Gastrocnemius medialis (tissue), 4 donors: ENCODE results near the gene SEPTIN11. TPM values are rescaled to one million over a fixed set of nuclear protein-coding genes. Genes with fewer than 3 reads are reported as not detected.

Experiments
- ATAC-seq, 2 donors: fragments of 150-250 bp; one replicate each; pipeline ENCODE4 v1.9.1; 2016
- DNase-seq, 2 donors: peaks; one replicate each; pipeline ENCODE4 v3.0.0-alpha.2; 2019
- H3K27ac ChIP-seq, 4 donors: fragments of 200-600 bp; sonication (generic); 1 replicate in 1 of 4; 2 replicates in 3 of 4; pipeline ENCODE4 v1.5.1; 2016 to 2018; ENCODE audit warnings: mild to moderate bottlenecking in 2 of 4, moderate library complexity in 1 of 4
- H3K27me3 ChIP-seq, 3 donors: fragments of 200-600 bp; sonication (generic) in 2 of 3; 1 replicate in 1 of 3; 2 replicates in 2 of 3; pipeline versions ENCODE4 v1.5.1 to v1.6.0; 2016 to 2019; ENCODE audit warnings: mild to moderate bottlenecking in 1 of 3, moderate library complexity in 1 of 3
- H3K36me3 ChIP-seq, 2 donors: fragments of 200-600 bp; sonication (generic) in 1 of 2; one replicate each; pipeline ENCODE4 v1.5.1; 2017 to 2018
- H3K4me1 ChIP-seq, 2 donors: fragments of 200-600 bp; sonication (generic) in 1 of 2; one replicate each; pipeline ENCODE4 v1.5.1; 2016 to 2017; ENCODE audit warnings: mild to moderate bottlenecking in 2 of 2
- H3K4me3 ChIP-seq, 4 donors: fragments of 200-600 bp; sonication (generic) in 3 of 4; 1 replicate in 1 of 4; 2 replicates in 3 of 4; pipeline ENCODE4 v1.5.1; 2016 to 2019; ENCODE audit warnings: mild to moderate bottlenecking in 2 of 4
- H3K9me3 ChIP-seq, 3 donors: fragments of 200-600 bp; sonication (generic) in 2 of 3; 1 replicate in 1 of 3; 2 replicates in 2 of 3; pipeline ENCODE4 v1.5.1; 2016 to 2019
- POLR2A ChIP-seq, 2 donors: fragments of 450-650 bp; IDR thresholded peaks; one replicate each; pipeline ENCODE4 v1.6.1; 2017; ENCODE audit warnings: antibody characterized with exemption in 2 of 2, mild to moderate bottlenecking in 2 of 2, moderate library complexity in 2 of 2
- in situ Hi-C, 4 donors: fragments of 200-750 bp; cut with MboI; loops; one replicate each; pipeline versions ENCODE4 v1.15.0 to v1.8.0; 2017; ENCODE audit warnings: low sequenced_read_pairs in 4 of 4
- intact Hi-C: fragments of 100-400 bp; cut with DNase I; formaldehyde crosslinking; loops from one replicate; pipeline ENCODE4 v1.15.1; 2023; ENCODE audit warnings: low total_unique reads
- total RNA-seq, 4 donors: library from RNA; depleted of rRNA; stranded (reverse); fragments of >200 nt; gene quantifications; one replicate each; pipeline versions ENCODE4 v1.1.0 to v1.2.3, GENCODE V29; 2016
- TF ChIP-seq, protein P1 (sequence below), 5 experiments: fragments of 450-650 bp in 3 of 5; fragments of 200-600 bp in 2 of 5; sonication (generic) in 2 of 5; IDR thresholded peaks in 4 of 5; conservative IDR thresholded peaks in 1 of 5; 1 replicate in 4 of 5; 2 replicates in 1 of 5; pipeline ENCODE4 v1.5.1; 2016 to 2019; ENCODE audit warnings: antibody characterized with exemption in 5 of 5, mild to moderate bottlenecking in 3 of 5, moderate library complexity in 3 of 5

SEPTIN11 gene
- total RNA-seq, 4 donors from 2014 or later: 11.3 to 104 (median 47.9) TPM

DNA sequence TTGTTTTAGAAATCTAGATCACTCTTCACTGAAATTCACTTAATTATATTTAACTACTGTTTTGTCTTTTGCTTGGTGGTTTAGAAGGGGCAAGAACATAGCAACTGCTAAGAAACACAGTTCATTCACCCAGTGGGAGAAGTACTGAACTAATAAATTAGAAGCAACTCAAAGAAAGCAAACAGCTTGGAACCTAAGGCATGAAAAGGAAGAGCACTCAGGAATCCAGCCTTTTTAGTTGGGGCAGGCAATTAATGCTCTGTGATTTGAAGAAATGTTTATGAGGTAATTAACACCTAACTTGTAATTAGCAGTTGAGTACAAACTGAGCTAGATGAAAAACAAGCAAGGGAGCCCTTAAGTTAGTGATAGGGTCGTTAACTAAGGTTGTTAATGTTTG lies 22.8 kb downstream of the SEPTIN11 start:
- Histone ChIP-seq H3K9me3 (no peaks in the 10 kb centered on the region), H3K27ac (no peak overlapping the region), H3K4me1 (peaks cover 18 to 19% of the 10 kb centered on the region in 2 donors), H3K27me3 (no peaks in the 10 kb centered on the region), H3K4me3 (no peak overlapping the region), H3K36me3 (no peaks in the 10 kb centered on the region)
- ATAC-seq: no peak
- intact Hi-C loops: no loop called here
- TF ChIP-seq, protein P1, sequence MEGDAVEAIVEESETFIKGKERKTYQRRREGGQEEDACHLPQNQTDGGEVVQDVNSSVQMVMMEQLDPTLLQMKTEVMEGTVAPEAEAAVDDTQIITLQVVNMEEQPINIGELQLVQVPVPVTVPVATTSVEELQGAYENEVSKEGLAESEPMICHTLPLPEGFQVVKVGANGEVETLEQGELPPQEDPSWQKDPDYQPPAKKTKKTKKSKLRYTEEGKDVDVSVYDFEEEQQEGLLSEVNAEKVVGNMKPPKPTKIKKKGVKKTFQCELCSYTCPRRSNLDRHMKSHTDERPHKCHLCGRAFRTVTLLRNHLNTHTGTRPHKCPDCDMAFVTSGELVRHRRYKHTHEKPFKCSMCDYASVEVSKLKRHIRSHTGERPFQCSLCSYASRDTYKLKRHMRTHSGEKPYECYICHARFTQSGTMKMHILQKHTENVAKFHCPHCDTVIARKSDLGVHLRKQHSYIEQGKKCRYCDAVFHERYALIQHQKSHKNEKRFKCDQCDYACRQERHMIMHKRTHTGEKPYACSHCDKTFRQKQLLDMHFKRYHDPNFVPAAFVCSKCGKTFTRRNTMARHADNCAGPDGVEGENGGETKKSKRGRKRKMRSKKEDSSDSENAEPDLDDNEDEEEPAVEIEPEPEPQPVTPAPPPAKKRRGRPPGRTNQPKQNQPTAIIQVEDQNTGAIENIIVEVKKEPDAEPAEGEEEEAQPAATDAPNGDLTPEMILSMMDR (IDR thresholded peaks at IDR 0.05 in 4 of 5, conservative IDR thresholded peaks at IDR 0.05 in 1 of 5): no peak
- no peak for TF ChIP-seq POLR2A (IDR thresholded peaks at IDR 0.05)
- no peak for DNase-seq
- in situ Hi-C loops: loop anchor here in 1 of 4 donors (25.0 kb wide), 1 partner anchor 785 kb away; no protein-coding TSS in a partner anchor

DNA sequence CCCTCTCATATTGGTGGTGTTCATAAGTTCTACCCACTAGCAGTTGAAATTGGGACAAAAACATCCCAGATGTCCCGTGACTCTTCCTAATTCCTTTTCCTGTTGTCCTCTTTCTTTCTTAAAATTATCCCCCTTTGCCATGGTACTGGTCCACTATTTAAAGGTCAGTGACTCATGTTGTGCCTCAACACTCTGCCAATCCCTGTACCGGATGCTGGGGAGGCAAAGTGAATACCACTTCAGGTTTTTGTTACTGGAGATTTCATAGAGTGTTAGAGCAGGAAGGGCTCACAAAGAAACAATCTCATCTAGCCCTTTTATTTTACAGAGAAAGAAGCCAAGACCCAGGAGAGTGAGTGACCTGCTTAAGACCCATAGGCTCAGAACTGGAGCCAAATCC lies 24.6 kb downstream of the SEPTIN11 start:
- no peak overlapping the region for H3K4me3 ChIP-seq
- H3K4me1 ChIP-seq: peaks cover 12 to 18% of the 10 kb centered on the region in 2 donors
- TF ChIP-seq, protein P1 (IDR thresholded peaks at IDR 0.05 in 4 of 5, conservative IDR thresholded peaks at IDR 0.05 in 1 of 5): no peak
- TF ChIP-seq POLR2A (IDR thresholded peaks at IDR 0.05): no peak
- DNase-seq (no peak), ATAC-seq (peak; percentile 98)
- no peaks in the 10 kb centered on the region for H3K9me3 ChIP-seq
- H3K36me3 ChIP-seq: no peaks in the 10 kb centered on the region
- no peaks in the 10 kb centered on the region for H3K27me3 ChIP-seq
- H3K27ac ChIP-seq: peak overlapping the region; percentile 14 to 64 (median 18)
- in situ Hi-C loops (loop anchor here in 1 of 4 donors (25.0 kb wide), 1 partner anchor 787 kb away; no protein-coding TSS in a partner anchor), intact Hi-C loops (loop anchor here (2.0 kb wide), 1 partner anchor 23 kb away; no protein-coding TSS in a partner anchor)

GRCh38 chr4:76977113-76977512 lies 27.6 kb downstream of the SEPTIN11 start:
- in situ Hi-C loops: no loop called here
- no peak for TF ChIP-seq POLR2A (IDR thresholded peaks at IDR 0.05)
- TF ChIP-seq, protein P1 (IDR thresholded peaks at IDR 0.05 in 4 of 5, conservative IDR thresholded peaks at IDR 0.05 in 1 of 5): no peak

DNA sequence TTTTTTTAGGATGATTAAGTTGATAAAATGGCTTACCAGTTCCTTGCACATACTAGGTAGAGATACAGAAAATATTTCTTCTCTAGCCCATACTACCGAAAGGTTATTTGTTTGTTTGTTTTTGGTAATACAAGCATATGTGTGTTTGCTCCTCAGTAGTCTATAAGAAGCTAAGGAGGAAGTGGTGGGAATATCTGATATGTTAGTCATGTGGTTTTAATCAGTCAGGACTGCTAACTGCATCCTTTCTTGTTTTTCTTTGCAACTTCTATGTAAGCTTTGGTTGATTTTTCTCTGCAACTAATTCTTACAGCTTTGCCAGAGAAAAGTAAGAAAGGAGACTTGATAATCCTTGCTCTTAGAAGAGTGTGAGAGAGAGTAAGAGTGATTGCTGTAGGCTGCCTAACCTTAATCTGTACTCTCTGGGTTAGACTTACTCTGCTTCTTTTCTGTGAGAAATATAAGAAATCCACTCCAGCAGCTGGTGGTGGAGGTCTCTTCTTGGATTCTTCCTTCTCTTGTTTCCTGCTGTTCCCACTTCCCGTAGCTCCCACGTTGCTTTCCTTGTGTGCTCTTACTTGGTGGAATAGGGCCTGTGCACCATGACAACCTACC lies 28.3 kb downstream of the SEPTIN11 start:
- in situ Hi-C loops: no loop called here
- H3K27me3 ChIP-seq: no peaks in the 10 kb centered on the region
- TF ChIP-seq POLR2A (IDR thresholded peaks at IDR 0.05): no peak
- TF ChIP-seq, protein P1 (IDR thresholded peaks at IDR 0.05 in 4 of 5, conservative IDR thresholded peaks at IDR 0.05 in 1 of 5): no peak

More at GRCh38 chr4:76977113-76977512, 27.6 kb downstream of the SEPTIN11 start:
- H3K4me3 ChIP-seq: no peak overlapping the region
- ATAC-seq (no peak), DNase-seq (no peak)
- intact Hi-C loops: no loop called here
- H3K4me1 ChIP-seq: peaks cover 11 to 18% of the 10 kb centered on the region in 2 donors
- no peaks in the 10 kb centered on the region for H3K9me3 ChIP-seq
- H3K27me3 ChIP-seq: no peaks in the 10 kb centered on the region
- H3K36me3 ChIP-seq: no peaks in the 10 kb centered on the region
- H3K27ac ChIP-seq: no peak overlapping the region

More for the DNA sequence above, 28.3 kb downstream of the SEPTIN11 start:
- Histone ChIP-seq H3K4me3 (no peak overlapping the region), H3K27ac (no peak overlapping the region), H3K9me3 (no peaks in the 10 kb centered on the region), H3K36me3 (no peaks in the 10 kb centered on the region), H3K4me1 (peaks cover 15 to 18% of the 10 kb centered on the region in 2 donors)
- intact Hi-C loops: no loop called here
- no peak for ATAC-seq
- no peak for DNase-seq
